Adrenal gland (tissue), 12 donors: ENCODE results near the gene UNC45A. TPM values are rescaled to one million over a fixed set of nuclear protein-coding genes. Genes with fewer than 3 reads are reported as not detected.
A peak's percentile ranks its signal among the peaks of the same experiment; 100 is the strongest.
"Not testable (repeated sequence)": the region's sequence is repeated elsewhere in the genome, so short reads cannot be mapped to it uniquely, and the experiment has no call there.

Source experiments
- DNase-seq, 7 donors: peaks; one replicate each; pipeline ENCODE4 v3.0.0-alpha.2; 2019 to 2020
- H3K27ac ChIP-seq, 5 donors: fragments of 200-600 bp; sonication (generic) in 4 of 5; 1 replicate in 3 of 5; 2 replicates in 2 of 5; pipeline versions ENCODE4 v1.5.1 to v1.8.0; 2016 to 2020; ENCODE audit warnings: mild to moderate bottlenecking in 1 of 5
- H3K27me3 ChIP-seq: fragments of 200-600 bp; 2 replicates; pipeline ENCODE4 v1.8.0; 2021
- H3K36me3 ChIP-seq, 2 donors: fragments of 200-600 bp; replicated peaks in 1 of 2; 1 replicate in 1 of 2; 2 replicates in 1 of 2; pipeline versions ENCODE4 v1.5.1 to v1.8.0; 2018 to 2022
- H3K4me1 ChIP-seq, 2 donors: fragments of 200-600 bp; replicated peaks in 1 of 2; 1 replicate in 1 of 2; 2 replicates in 1 of 2; pipeline versions ENCODE4 v1.5.1 to v1.8.0; 2018 to 2021
- H3K4me3 ChIP-seq, 4 donors: fragments of 200-600 bp; sonication (generic) in 3 of 4; one replicate each; pipeline ENCODE4 v1.5.1; 2016 to 2018
- H3K9me3 ChIP-seq, 3 donors: fragments of 200-600 bp; sonication (generic) in 1 of 3; replicated peaks in 1 of 3; 1 replicate in 2 of 3; 2 replicates in 1 of 3; pipeline versions ENCODE4 v1.5.1 to v1.8.0; 2016 to 2021
- POLR2A ChIP-seq, 2 donors: fragments of 450-650 bp; IDR thresholded peaks; one replicate each; pipeline ENCODE4 v1.6.1; 2017; ENCODE audit warnings: antibody characterized with exemption in 2 of 2, mild to moderate bottlenecking in 2 of 2, moderate library complexity in 1 of 2
- WGBS, 4 donors: extraction: QIAGEN DNeasy Blood & Tissue Kit in 2 of 4; methylation state at CpG; one replicate each; pipeline versions ENCODE4 v1.1.5 to v1.1.7; 2013 to 2017; 5-methylcytosine and 5-hydroxymethylcytosine counted together
- intact Hi-C, 2 donors: fragments of 100-400 bp; cut with DNase I; formaldehyde crosslinking; loops; one replicate each; pipeline versions ENCODE4 v1.14.1 to v1.15.0; 2022 to 2023
- polyA plus RNA-seq, 3 donors: library from polyadenylated mRNA; stranded (reverse); fragments of 200-250 nt in 2 of 3; fragments of 350-450 nt in 1 of 3; fragmentation: Illumina TruSeq in 1 of 3; extraction: RNeasy Lipid Tissue Mini Kit (QIAGEN cat#74804) in 1 of 3; gene quantifications; one replicate each; pipeline ENCODE4 v1.2.3, GENCODE V29; 2013 to 2014
- total RNA-seq, 9 donors: library from RNA; depleted of rRNA in 4 of 9; stranded (reverse); fragments of >200 nt in 4 of 9; fragments of 120-200 nt in 1 of 9; fragmentation: NEBNext Ultra II Directional in 1 of 9; extraction: Animal tissue kit (Norgen Biotek cat#: 25700) in 1 of 9; gene quantifications; one replicate each; pipeline versions ENCODE4 v1.1.0 to v1.2.4, GENCODE V29; 2013 to 2023
- TF ChIP-seq, protein P1 (sequence below), 6 experiments: fragments of 450-650 bp in 4 of 6; fragments of 200-600 bp in 2 of 6; sonication (generic) in 1 of 6; IDR thresholded peaks; 1 replicate in 5 of 6; 2 replicates in 1 of 6; pipeline versions ENCODE4 v1.5.1 to v1.8.0; 2016 to 2021; ENCODE audit warnings: antibody characterized with exemption in 6 of 6, mild to moderate bottlenecking in 2 of 6, moderate library complexity in 1 of 6
- donor health status: healthy with polysubstance abuse.
- donor health status: Bipolar disorder and iron deficiency.
- donor health status: DM: yes; HTN: yes; CAD: no.
- donor health status: DM: no; HTN: no; CAD: no.
- donor health status: DM: no; HTN: no; CAD: no.
- donor health status: DM: yes; HTN: yes; CAD: no.

UNC45A gene
- total and polyA plus RNA-seq, 12 donors: 28.1 to 114 (median 64.7) TPM

DNA sequence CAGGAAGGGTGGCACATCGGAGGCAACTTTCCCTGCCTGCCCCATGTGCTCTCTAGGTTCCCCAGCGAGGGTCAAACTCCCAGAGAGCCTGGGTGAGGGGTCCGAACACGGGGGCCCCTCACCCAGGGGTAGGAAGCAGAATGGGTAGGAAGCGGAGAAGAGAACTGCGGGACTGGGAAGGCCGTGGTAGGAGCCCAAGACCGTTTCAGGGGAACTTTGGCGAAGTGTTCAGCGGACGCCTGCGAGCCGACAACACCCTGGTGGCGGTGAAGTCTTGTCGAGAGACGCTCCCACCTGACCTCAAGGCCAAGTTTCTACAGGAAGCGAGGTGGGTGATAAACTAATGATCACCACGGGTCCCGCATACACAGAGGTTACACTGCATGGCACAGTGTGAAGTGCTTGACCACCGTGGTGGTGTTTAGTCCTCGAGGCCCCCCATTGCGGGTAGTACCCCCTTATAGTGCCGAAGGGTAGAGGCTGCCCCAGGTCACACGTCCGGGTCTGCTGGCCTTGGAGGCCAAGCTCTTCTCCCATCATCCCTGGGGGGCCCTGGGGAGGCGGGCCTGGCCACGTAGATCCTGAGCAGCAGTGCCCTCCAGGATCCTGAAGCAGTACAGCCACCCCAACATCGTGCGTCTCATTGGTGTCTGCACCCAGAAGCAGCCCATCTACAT is 42.4 kb upstream of the UNC45A start:
- Histone ChIP-seq H3K9me3 (no peaks in the 10 kb centered on the region), H3K27me3 (no peaks in the 10 kb centered on the region), H3K4me1 (peaks cover 3 to 10% of the 10 kb centered on the region in 2 donors), H3K27ac (no peak overlapping the region), H3K36me3 (peaks cover 0 to 65% of the 10 kb centered on the region in 2 donors), H3K4me3 (no peak overlapping the region)
- DNase-seq: no peak
- intact Hi-C loops: no loop called here
- TF ChIP-seq, protein P1, sequence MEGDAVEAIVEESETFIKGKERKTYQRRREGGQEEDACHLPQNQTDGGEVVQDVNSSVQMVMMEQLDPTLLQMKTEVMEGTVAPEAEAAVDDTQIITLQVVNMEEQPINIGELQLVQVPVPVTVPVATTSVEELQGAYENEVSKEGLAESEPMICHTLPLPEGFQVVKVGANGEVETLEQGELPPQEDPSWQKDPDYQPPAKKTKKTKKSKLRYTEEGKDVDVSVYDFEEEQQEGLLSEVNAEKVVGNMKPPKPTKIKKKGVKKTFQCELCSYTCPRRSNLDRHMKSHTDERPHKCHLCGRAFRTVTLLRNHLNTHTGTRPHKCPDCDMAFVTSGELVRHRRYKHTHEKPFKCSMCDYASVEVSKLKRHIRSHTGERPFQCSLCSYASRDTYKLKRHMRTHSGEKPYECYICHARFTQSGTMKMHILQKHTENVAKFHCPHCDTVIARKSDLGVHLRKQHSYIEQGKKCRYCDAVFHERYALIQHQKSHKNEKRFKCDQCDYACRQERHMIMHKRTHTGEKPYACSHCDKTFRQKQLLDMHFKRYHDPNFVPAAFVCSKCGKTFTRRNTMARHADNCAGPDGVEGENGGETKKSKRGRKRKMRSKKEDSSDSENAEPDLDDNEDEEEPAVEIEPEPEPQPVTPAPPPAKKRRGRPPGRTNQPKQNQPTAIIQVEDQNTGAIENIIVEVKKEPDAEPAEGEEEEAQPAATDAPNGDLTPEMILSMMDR (IDR thresholded peaks at IDR 0.05): no peak
- no peak for TF ChIP-seq POLR2A (IDR thresholded peaks at IDR 0.05)
- 90 to 93% (median 90%) methylated on average over 6 to 29 of the region's 29 CpGs for WGBS, 4 donors

DNA sequence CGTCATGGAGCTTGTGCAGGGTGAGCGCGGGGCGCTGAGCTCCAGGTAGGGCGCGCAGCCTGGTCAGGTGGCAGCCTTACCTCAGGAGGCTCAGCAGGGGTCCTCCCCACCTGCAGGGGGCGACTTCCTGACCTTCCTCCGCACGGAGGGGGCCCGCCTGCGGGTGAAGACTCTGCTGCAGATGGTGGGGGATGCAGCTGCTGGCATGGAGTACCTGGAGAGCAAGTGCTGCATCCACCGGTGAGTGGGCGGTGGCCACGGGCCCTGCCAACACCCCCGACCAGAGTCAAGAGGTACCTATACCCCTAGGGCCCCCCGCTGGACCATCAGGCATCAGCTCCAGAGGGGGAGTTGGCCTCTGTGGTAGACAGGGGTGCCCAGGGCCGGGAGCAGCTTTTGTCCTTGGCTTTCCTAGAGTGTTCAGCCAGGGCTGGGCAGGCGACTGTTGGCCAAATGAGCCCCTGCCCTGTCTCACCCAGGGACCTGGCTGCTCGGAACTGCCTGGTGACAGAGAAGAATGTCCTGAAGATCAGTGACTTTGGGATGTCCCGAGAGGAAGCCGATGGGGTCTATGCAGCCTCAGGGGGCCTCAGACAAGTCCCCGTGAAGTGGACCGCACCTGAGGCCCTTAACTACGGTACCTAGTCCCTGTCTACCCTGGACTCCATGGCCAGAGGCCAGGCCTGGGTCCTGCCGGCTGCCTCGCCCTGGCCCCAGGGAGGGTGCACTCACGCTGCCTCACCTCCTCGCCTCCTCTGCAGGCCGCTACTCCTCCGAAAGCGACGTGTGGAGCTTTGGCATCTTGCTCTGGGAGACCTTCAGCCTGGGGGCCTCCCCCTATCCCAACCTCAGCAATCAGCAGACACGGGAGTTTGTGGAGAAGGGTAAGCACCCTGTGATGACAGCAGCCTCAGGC is 41.7 kb upstream of the UNC45A start:
- peaks cover 3 to 10% of the 10 kb centered on the region in 2 donors for H3K4me1 ChIP-seq
- no peak for DNase-seq
- intact Hi-C loops: no loop called here
- WGBS, 4 donors: 91 to 94% (median 91%) methylated on average over 6 to 33 of the region's 33 CpGs
- TF ChIP-seq, protein P1 (IDR thresholded peaks at IDR 0.05): no peak
- no peak for TF ChIP-seq POLR2A (IDR thresholded peaks at IDR 0.05)
- no peak overlapping the region for H3K27ac ChIP-seq
- no peaks in the 10 kb centered on the region for H3K27me3 ChIP-seq
- no peak overlapping the region for H3K4me3 ChIP-seq
- H3K36me3 ChIP-seq: peaks cover 0 to 65% of the 10 kb centered on the region in 2 donors
- H3K9me3 ChIP-seq: no peaks in the 10 kb centered on the region

DNA sequence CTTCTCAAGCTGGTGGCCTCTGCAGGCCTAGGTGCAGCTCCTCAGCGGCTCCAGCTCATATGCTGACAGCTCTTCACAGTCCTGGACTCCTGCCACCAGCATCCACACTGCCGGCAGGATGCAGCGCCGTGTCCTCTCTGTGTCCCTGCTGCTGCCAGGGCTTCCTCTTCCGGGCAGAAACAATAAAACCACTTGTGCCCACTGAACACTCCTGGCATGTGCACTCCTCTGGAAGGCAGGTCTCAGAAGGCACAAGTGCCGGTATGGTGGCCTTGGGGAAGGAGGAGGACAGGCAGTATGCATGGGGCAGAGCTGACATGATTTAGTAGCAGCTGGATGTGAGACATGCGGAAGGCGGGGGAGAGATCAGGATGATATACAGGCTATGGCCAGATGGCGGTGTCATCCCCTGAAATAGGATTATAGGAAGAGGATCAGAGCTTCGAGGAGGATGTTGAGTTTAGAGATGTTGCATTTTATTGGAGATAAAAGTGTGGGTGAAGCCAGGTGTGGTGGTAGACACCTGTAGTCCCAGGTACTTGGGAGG is 39.4 kb upstream of the UNC45A start:
- Histone ChIP-seq H3K36me3 (peaks cover 0 to 47% of the 10 kb centered on the region in 2 donors), H3K4me1 (peaks cover 3 to 10% of the 10 kb centered on the region in 2 donors), H3K27ac (no peak overlapping the region), H3K4me3 (no peak overlapping the region), H3K9me3 (no peaks in the 10 kb centered on the region), H3K27me3 (no peaks in the 10 kb centered on the region)
- intact Hi-C loops: no loop called here
- no peak for TF ChIP-seq POLR2A (IDR thresholded peaks at IDR 0.05)
- TF ChIP-seq, protein P1 (IDR thresholded peaks at IDR 0.05): peak in 5 of 6 experiments; percentile 29 to 57 (median 36)
- peak; percentile 62 to 86 (median 76) for DNase-seq
- WGBS, 4 donors: 16 to 49% (median 29%) methylated on average over 6 to 10 of the region's 10 CpGs

DNA sequence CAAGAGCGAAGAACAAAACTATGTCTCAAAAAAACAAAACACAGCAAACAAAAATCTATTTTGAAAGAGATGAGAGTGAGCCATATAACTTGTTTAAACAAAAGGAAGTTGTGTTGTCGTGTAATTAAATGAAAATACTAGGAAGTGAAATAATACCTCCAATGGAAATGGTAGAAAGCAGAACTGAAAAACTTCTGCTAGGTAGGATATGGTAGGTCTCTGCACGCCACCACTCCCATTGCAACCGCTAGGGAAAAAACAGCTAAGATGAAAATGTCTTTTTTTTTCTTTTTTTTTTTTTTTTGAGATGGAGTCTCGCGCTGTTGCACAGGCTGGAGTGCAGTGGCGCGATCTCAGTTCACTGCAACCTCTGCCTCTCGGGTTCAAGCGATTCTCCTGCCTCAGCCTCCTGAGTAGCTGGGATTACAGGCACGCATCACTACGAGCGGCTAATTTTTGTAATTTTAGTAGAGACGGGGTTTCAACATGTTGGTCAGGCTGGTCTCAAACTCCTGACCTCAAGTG is 37.9 kb upstream of the UNC45A start:
- H3K27me3 ChIP-seq, H3K27ac ChIP-seq, intact Hi-C loops, DNase-seq, H3K4me3 ChIP-seq, H3K9me3 ChIP-seq: not testable (repeated sequence)
- peaks cover 0 to 33% of the 10 kb centered on the region in 2 donors for H3K36me3 ChIP-seq
- peaks cover 3 to 18% of the 10 kb centered on the region in 2 donors for H3K4me1 ChIP-seq
- 84 to 92% (median 90%) methylated on average over 14 of the region's 14 CpGs for WGBS, 4 donors
